ENCODE data around the gene EXOC3L1. TPM values are rescaled to one million over a fixed set of nuclear protein-coding genes. Genes with fewer than 3 reads are reported as not detected.

EXOC3L1 gene
- total RNA-seq, 1 experiment from 2014 or later = not detected

DNA sequence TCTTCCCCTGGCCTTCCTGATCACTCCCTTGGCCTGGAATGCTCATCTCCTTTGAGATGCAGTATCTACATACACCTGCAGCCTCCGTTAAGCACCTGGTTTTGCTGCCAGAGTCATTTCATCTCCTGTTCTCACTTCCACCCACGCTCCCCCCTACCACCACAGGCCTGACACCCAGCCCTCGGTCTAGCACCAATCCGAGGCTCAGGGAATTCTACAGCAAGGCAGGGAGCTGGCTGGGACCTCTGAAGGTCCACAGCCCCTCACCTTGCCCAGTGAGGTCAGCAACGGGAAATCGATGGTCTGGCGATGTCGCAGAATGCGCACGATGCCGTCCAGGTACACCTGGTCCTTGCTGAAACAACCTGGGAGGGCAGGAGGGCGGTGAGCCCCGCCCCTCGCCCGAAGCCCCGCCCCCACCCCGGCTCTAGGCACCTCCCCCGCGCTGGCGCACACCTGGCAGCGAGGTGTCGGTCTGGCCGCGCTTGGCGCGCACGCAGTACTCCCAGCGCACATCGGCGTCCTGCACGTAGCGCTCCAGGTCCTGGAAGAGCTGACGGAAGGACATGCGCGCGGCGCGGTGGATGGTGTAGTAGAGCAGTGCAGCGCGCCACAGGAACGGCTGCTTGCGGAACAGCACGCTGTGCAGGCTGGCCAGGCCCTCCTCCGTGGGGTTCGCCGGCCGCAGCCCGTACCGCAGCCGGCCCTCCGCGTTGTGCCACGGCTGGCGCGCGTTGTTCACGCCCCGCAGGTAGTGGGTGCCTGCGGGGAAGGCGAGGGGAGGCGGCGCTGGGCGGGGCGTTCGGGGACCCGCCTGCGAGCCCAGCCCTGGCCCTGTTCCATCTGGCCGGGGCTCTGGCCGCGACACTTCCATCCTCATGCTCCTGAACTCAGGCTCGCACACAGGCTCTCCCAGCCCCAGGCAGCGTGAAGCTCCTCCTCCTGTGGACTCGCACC, 11.9 kb downstream of the EXOC3L1 start:
- Histone ChIP-seq H3K9me3 (ENCODE audit: low read length) (no peaks in the 10 kb centered on the region), H3K79me2 (ENCODE audit: low read length) (no peaks in the 10 kb centered on the region), H3K27me3 (ENCODE audit: low read length) (no peaks in the 10 kb centered on the region), H3K27ac (ENCODE audit: low read length) (no peak overlapping the region), H2AFZ (ENCODE audit: low read length) (no peak overlapping the region), H3K4me3 (ENCODE audit: low read length) (no peak overlapping the region), H3K4me2 (ENCODE audit: low read depth, low read length, poor library complexity, severe bottlenecking) (peak overlapping the region; percentile 38), H3K36me3 (ENCODE audit: insufficient read depth, low read length) (no peaks in the 10 kb centered on the region), H3K4me1 (ENCODE audit: low read length) (peaks cover 29% of the 10 kb centered on the region), H3K9me2 (replicated peaks; ENCODE audit: insufficient read depth, low read length) (no peaks in the 10 kb centered on the region), H4K20me1 (ENCODE audit: insufficient read depth, low read depth, low read length) (peaks cover 20% of the 10 kb centered on the region; the same call in 1 of the 2 replicates), H3K9ac (ENCODE audit: low read length) (no peak overlapping the region)
- DNase-seq = no peak

DNA sequence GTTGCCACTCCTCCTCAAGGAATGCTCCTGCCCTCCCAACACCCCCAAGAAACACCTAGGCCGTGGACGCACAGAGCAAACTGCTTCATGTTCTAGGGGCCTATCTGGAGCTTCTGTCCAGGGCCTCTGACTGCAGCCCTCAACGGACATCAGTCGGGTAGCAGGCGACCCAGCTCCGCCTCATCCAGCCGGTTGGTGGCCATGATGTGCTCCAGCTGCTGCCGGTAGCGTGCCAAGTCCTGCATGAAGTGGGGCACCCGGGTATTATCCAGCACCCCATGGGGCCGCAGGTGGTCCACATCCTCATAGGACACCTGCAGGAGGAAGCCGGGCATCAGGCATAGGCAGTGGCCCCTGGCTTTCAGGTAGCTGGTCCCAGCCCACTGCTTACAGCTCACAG, 13.3 kb downstream of the EXOC3L1 start:
- no peak overlapping the region for H3K27ac ChIP-seq (ENCODE audit: low read length)
- no peak for DNase-seq
- H3K4me1 ChIP-seq (ENCODE audit: low read length) = peaks cover 19% of the 10 kb centered on the region
- H3K9ac ChIP-seq (ENCODE audit: low read length) = no peak overlapping the region
- no peaks in the 10 kb centered on the region for H3K79me2 ChIP-seq (ENCODE audit: low read length)
- H3K27me3 ChIP-seq (ENCODE audit: low read length) = no peaks in the 10 kb centered on the region
- no peak overlapping the region for H3K4me3 ChIP-seq (ENCODE audit: low read length)
- H4K20me1 ChIP-seq (ENCODE audit: insufficient read depth, low read depth, low read length) = peaks cover 20% of the 10 kb centered on the region; the same call in 1 of the 2 replicates
- no peaks in the 10 kb centered on the region for H3K36me3 ChIP-seq (ENCODE audit: insufficient read depth, low read length)
- H2AFZ ChIP-seq (ENCODE audit: low read length) = no peak overlapping the region
- no peaks in the 10 kb centered on the region for H3K9me3 ChIP-seq (ENCODE audit: low read length)
- no peaks in the 10 kb centered on the region for H3K9me2 ChIP-seq (replicated peaks; ENCODE audit: insufficient read depth, low read length)
- H3K4me2 ChIP-seq (ENCODE audit: low read depth, low read length, poor library complexity, severe bottlenecking) = no peak overlapping the region

DNA sequence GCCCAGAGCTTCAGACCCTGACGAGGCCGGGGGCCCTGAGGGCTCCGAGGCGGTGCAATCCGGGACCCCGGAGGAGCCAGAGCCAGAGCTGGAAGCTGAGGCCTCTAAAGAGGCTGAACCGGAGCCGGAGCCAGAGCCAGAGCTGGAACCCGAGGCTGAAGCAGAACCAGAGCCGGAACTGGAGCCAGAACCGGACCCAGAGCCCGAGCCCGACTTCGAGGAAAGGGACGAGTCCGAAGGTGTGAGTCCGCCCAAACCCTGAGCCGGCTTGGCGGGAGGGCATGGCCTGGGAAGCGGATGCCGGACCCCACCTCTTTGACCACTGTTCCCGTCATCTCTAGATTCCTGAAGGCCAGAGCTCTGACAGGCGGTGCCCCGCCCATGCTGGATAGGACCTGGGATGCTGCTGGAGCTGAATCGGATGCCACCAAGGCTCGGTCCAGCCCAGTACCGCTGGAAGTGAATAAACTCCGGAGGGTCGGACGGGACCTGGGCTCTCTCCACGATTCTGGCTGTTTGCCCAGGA, 15.2 kb downstream of the EXOC3L1 start:
- no peaks in the 10 kb centered on the region for H3K27me3 ChIP-seq (ENCODE audit: low read length)
- H3K4me3 ChIP-seq (ENCODE audit: low read length) = peak overlapping the region; percentile 57; the same call in 1 of the 2 replicates
- peak overlapping the region; percentile 62 for H3K9ac ChIP-seq (ENCODE audit: low read length)
- peaks cover 20% of the 10 kb centered on the region; the same call in 1 of the 2 replicates for H4K20me1 ChIP-seq (ENCODE audit: insufficient read depth, low read depth, low read length)
- no peaks in the 10 kb centered on the region for H3K9me3 ChIP-seq (ENCODE audit: low read length)
- no peak for DNase-seq
- no peaks in the 10 kb centered on the region for H3K79me2 ChIP-seq (ENCODE audit: low read length)
- no peaks in the 10 kb centered on the region for H3K9me2 ChIP-seq (replicated peaks; ENCODE audit: insufficient read depth, low read length)
- H3K4me1 ChIP-seq (ENCODE audit: low read length) = peaks cover 24% of the 10 kb centered on the region
- H3K4me2 ChIP-seq (ENCODE audit: low read depth, low read length, poor library complexity, severe bottlenecking) = peak overlapping the region; percentile 63
- no peak overlapping the region for H3K27ac ChIP-seq (ENCODE audit: low read length)
- no peaks in the 10 kb centered on the region for H3K36me3 ChIP-seq (ENCODE audit: insufficient read depth, low read length)
- H2AFZ ChIP-seq (ENCODE audit: low read length) = no peak overlapping the region

DNA sequence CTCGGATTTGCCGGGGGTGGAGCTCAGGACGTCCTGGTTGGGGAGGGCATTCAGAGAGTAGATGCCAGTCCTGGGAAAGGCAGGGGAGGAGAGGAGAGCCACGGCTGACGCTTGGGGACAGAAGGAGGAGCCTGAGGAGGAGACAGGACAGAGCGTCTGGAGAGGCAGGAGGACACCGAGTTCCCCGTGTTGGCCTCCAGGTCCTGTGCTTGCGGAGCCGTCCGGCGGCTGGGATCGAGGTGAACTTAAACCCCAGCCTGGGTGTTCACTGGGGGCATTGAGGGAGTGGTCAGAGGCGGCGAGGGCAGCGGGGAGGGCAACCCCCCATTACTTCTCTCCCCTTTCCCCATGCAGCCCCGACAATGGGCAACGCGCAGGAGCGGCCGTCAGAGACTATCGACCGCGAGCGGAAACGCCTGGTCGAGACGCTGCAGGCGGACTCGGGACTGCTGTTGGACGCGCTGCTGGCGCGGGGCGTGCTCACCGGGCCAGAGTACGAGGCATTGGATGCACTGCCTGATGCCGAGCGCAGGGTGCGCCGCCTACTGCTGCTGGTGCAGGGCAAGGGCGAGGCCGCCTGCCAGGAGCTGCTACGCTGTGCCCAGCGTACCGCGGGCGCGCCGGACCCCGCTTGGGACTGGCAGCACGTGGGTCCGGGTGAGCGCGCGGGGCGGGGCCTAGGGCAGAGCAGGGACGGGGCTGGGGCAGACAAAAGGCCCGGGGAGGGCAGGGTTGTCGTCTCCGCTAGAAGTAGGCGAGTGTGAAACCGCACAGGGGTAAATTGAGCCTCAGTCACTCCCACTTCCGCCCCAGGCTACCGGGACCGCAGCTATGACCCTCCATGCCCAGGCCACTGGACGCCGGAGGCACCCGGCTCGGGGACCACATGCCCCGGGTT, 15.9 kb downstream of the EXOC3L1 start:
- H3K9me2 ChIP-seq (replicated peaks; ENCODE audit: insufficient read depth, low read length) = no peaks in the 10 kb centered on the region
- H3K27ac ChIP-seq (ENCODE audit: low read length) = no peak overlapping the region
- no peak overlapping the region; the same call in 1 of the 2 replicates for H2AFZ ChIP-seq (ENCODE audit: low read length)
- no peaks in the 10 kb centered on the region for H3K9me3 ChIP-seq (ENCODE audit: low read length)
- no peaks in the 10 kb centered on the region for H3K79me2 ChIP-seq (ENCODE audit: low read length)
- H4K20me1 ChIP-seq (ENCODE audit: insufficient read depth, low read depth, low read length) = peaks cover 14% of the 10 kb centered on the region; the same call in 1 of the 2 replicates
- peak; percentile 83 for DNase-seq
- peak overlapping the region; percentile 57 for H3K4me3 ChIP-seq (ENCODE audit: low read length)
- H3K4me2 ChIP-seq (ENCODE audit: low read depth, low read length, poor library complexity, severe bottlenecking) = peak overlapping the region; percentile 63
- H3K4me1 ChIP-seq (ENCODE audit: low read length) = peaks cover 24% of the 10 kb centered on the region
- H3K36me3 ChIP-seq (ENCODE audit: insufficient read depth, low read length) = no peaks in the 10 kb centered on the region
- peak overlapping the region; percentile 62 for H3K9ac ChIP-seq (ENCODE audit: low read length)
- H3K27me3 ChIP-seq (ENCODE audit: low read length) = no peaks in the 10 kb centered on the region

DNA sequence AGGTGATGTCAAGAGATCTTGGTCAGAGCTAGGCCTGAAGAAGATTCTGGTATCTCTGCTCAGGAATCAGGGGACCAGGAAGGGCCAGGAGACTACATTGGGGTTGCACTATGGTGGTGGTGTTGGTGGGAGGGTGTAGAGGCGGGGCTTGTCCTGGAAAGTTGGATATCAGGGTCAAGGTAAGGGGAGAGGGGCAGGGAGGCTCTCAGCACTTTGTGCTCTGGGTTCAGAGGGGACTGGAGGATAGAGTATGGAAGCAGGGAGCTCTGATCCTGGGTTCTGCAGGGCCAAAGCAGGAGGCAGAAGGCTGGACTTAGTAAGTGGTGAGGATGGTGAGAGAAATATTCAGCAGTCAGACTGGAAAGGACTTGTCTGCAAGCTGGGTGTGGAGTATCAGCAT, 16.6 kb downstream of the EXOC3L1 start:
- H3K4me2 ChIP-seq (ENCODE audit: low read depth, low read length, poor library complexity, severe bottlenecking) = peak overlapping the region; percentile 63
- no peak overlapping the region for H2AFZ ChIP-seq (ENCODE audit: low read length)
- H3K9me2 ChIP-seq (replicated peaks; ENCODE audit: insufficient read depth, low read length) = no peaks in the 10 kb centered on the region
- H3K9ac ChIP-seq (ENCODE audit: low read length) = peak overlapping the region; percentile 62
- H3K4me1 ChIP-seq (ENCODE audit: low read length) = peaks cover 21% of the 10 kb centered on the region
- H3K36me3 ChIP-seq (ENCODE audit: insufficient read depth, low read length) = no peaks in the 10 kb centered on the region
- no peaks in the 10 kb centered on the region for H3K79me2 ChIP-seq (ENCODE audit: low read length)
- H3K4me3 ChIP-seq (ENCODE audit: low read length) = no peak overlapping the region; the same call in 1 of the 2 replicates
- no peaks in the 10 kb centered on the region for H3K27me3 ChIP-seq (ENCODE audit: low read length)
- H3K27ac ChIP-seq (ENCODE audit: low read length) = no peak overlapping the region
- H3K9me3 ChIP-seq (ENCODE audit: low read length) = no peaks in the 10 kb centered on the region
- peaks cover 10% of the 10 kb centered on the region; the same call in 1 of the 2 replicates for H4K20me1 ChIP-seq (ENCODE audit: insufficient read depth, low read depth, low read length)
- DNase-seq = no peak

DNA sequence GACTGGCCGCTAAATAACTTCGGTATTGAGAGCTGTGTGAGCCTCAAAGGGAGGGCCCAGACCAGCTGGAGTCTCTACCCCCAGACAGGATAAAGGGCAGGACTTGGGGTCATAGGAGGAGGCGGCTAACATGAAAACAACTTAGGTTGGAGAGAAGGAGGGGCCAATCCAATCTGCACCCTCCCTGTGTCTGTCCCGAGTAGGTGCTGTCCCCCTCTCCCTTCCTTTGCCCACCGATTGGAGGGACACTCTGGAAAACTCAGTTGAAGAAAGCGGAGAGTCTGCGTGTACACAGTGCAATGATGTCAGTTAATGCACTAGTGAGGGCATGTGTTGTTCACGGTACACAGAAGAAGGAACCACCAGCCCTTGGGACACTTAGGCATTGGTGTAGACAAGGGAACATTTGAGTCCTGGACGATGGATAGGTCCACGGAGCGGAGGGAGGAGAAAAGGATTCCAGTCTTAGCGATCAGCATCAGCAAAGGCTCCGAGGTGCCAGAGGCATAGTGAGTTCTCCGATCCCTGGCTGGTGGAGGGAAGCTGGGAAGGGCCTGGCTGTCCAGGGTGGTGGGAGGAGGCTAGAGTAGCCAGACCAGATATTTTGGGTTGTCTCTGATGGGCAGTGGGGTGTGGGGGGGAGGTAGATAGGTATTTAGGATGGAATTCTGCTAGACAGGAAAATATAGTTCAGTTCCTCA, 18.8 kb downstream of the EXOC3L1 start:
- Histone ChIP-seq H3K4me3 (ENCODE audit: low read length) (no peak overlapping the region), H2AFZ (ENCODE audit: low read length) (no peak overlapping the region), H3K27me3 (ENCODE audit: low read length) (no peaks in the 10 kb centered on the region), H3K4me2 (ENCODE audit: low read depth, low read length, poor library complexity, severe bottlenecking) (no peak overlapping the region), H3K36me3 (ENCODE audit: insufficient read depth, low read length) (no peaks in the 10 kb centered on the region), H3K9me3 (ENCODE audit: low read length) (no peaks in the 10 kb centered on the region), H3K27ac (ENCODE audit: low read length) (no peak overlapping the region), H3K9ac (ENCODE audit: low read length) (no peak overlapping the region), H3K79me2 (ENCODE audit: low read length) (no peaks in the 10 kb centered on the region), H4K20me1 (ENCODE audit: insufficient read depth, low read depth, low read length) (0 out of 2 replicates have a peak, but pooled peaks cover 3% of the 10 kb centered on the region), H3K4me1 (ENCODE audit: low read length) (peaks cover 18% of the 10 kb centered on the region), H3K9me2 (replicated peaks; ENCODE audit: insufficient read depth, low read length) (no peaks in the 10 kb centered on the region)
- no peak for DNase-seq

DNA sequence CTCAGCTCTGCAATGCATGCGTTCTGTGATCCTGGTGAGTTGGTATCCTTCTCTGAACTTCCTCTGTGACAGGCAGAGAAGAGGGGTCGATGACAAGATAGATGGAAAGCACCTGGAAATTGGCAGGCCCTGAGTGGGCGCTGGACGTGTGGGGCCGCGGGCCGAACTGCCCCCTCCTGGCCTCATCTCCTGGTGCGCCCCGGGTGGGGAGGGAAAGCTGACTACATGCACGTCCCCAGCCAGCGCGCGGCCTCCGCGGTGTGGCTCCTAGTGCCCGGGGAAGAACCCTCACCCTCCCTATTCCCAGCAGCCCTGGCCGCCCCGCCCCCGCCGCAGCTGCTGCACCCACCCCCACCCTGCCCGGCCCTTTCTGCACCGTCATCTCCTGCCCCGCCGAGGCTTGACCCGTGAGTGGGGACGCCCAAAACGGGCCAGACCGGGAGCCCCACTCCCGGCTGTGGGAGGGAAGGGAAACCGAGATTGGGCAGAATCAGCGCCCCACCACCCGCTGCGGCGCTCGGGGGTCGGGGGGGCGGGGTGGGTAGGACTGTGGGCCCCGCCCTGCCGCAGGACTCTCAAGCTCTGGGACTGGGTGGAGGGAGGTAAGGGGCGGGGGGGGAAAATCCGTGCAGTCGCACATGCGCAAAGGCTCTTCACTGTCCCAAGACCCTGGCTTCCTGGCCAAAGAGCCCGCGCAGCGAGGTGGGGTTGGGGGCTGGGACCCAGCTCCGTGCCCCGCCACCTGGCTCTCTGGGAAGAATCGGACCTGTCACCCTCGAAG, 19.6 kb downstream of the EXOC3L1 start, which contains the start of gene NOL3:
TSS of gene NOL3 (plus strand) at position 371 of the 781 bp plus-strand sequence.
- Histone ChIP-seq H3K9me2 (replicated peaks; ENCODE audit: insufficient read depth, low read length) (no peaks in the 10 kb centered on the region), H3K27ac (ENCODE audit: low read length) (no peak within 1 kb of the TSS), H2AFZ (ENCODE audit: low read length) (no peak within 1 kb of the TSS), H3K36me3 (ENCODE audit: insufficient read depth, low read length) (no peaks in the 10 kb centered on the region), H3K79me2 (ENCODE audit: low read length) (no peaks in the 10 kb centered on the region), H3K4me2 (ENCODE audit: low read depth, low read length, poor library complexity, severe bottlenecking) (peak within 1 kb of the TSS; percentile 45), H3K27me3 (ENCODE audit: low read length) (no peaks in the 10 kb centered on the region), H3K4me1 (ENCODE audit: low read length) (peaks cover 18% of the 10 kb centered on the region), H3K9me3 (ENCODE audit: low read length) (no peaks in the 10 kb centered on the region), H4K20me1 (ENCODE audit: insufficient read depth, low read depth, low read length) (0 out of 2 replicates have a peak, but pooled peaks cover 3% of the 10 kb centered on the region), H3K4me3 (ENCODE audit: low read length) (peak within 1 kb of the TSS; percentile 38; the same call in 1 of the 2 replicates), H3K9ac (ENCODE audit: low read length) (peak within 1 kb of the TSS; percentile 43; the same call in 1 of the 2 replicates)
- DNase-seq = no peak
